ENCODE measurements around the gene DHX29.

DHX29 gene

DNA sequence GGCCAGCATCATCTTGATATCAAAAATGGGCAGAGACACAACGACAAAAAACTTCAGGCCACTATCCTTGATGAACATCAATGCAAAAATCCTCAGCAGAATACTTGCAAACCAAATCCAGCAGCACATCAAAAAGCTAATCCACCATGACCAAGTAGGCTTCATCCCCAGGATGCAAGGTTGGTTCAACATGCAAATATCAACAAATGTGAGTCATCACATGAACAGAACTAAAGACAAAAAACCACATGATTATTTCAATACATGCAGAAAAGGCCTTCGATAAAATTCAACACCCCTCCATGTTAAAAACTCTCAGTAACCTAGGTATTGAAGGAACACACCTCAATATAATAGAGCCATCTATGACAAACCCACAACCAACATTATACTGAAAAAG lies 8.8 kb upstream of the DHX29 start:
- H3K4me3 ChIP-seq (ENCODE audit: low read depth, low read length), result no peak overlapping the region
- TF ChIP-seq MYC (IDR thresholded peaks at IDR 0.05; ENCODE audit: low read depth, low read length) (no peak), POLR2A (IDR thresholded peaks at IDR 0.05; ENCODE audit: extremely low read depth, insufficient read length) (no peak)
- TF ChIP-seq, protein P1, sequence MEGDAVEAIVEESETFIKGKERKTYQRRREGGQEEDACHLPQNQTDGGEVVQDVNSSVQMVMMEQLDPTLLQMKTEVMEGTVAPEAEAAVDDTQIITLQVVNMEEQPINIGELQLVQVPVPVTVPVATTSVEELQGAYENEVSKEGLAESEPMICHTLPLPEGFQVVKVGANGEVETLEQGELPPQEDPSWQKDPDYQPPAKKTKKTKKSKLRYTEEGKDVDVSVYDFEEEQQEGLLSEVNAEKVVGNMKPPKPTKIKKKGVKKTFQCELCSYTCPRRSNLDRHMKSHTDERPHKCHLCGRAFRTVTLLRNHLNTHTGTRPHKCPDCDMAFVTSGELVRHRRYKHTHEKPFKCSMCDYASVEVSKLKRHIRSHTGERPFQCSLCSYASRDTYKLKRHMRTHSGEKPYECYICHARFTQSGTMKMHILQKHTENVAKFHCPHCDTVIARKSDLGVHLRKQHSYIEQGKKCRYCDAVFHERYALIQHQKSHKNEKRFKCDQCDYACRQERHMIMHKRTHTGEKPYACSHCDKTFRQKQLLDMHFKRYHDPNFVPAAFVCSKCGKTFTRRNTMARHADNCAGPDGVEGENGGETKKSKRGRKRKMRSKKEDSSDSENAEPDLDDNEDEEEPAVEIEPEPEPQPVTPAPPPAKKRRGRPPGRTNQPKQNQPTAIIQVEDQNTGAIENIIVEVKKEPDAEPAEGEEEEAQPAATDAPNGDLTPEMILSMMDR (IDR thresholded peaks at IDR 0.05; ENCODE audit: low read depth, low read length), result no peak
- TF ChIP-seq, protein P2, sequence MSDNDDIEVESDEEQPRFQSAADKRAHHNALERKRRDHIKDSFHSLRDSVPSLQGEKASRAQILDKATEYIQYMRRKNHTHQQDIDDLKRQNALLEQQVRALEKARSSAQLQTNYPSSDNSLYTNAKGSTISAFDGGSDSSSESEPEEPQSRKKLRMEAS (IDR thresholded peaks at IDR 0.05; ENCODE audit: low read depth, low read length), result no peak

DNA sequence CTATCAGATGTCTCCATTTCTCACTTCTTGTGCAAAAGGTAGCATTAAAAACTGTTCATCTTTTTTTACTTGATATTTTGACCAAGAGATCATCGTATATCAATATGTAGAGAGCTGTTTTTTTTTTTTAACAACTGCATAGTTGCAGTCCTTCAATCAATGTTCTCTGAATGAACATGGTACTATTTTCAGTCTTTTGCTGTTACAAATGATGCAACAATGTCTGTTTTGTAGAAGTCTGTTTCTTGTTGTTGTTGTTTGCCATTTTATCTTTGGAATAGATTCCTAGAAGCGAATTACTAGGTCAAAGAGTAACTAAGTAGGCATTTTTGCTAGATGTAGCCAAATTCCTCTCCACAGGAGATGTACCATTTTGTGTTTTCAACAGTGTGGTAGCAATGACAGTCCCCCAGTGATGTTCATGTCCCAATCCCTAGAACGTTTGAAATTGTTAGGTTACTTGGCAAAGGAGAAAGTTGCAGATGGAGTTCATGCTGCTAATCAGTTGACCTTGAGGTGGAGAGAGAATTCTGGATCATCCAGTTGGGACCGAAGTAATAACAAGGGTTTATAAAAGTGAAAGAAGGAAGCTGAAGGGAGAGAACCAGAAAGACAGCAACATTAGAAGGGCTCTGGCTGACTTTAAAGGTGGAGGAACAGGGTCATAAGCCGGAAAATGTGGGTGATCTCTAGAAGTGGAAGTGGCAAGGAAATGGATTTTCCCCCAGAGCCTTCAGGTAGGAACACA lies 6.5 kb upstream of the DHX29 start:
- DNase-seq (ENCODE audit: low read depth), result no peak
- no peak overlapping the region for H3K4me3 ChIP-seq (ENCODE audit: low read depth, low read length)
- TF ChIP-seq MYC (IDR thresholded peaks at IDR 0.05; ENCODE audit: low read depth, low read length) (no peak), POLR2A (IDR thresholded peaks at IDR 0.05; ENCODE audit: extremely low read depth, insufficient read length) (no peak)
- TF ChIP-seq, protein P2 (IDR thresholded peaks at IDR 0.05; ENCODE audit: low read depth, low read length), result no peak
- TF ChIP-seq, protein P1 (IDR thresholded peaks at IDR 0.05; ENCODE audit: low read depth, low read length), result no peak

More for the DNA sequence above, 8.8 kb upstream of the DHX29 start:
- DNase-seq (ENCODE audit: low read depth), result no peak

DNA sequence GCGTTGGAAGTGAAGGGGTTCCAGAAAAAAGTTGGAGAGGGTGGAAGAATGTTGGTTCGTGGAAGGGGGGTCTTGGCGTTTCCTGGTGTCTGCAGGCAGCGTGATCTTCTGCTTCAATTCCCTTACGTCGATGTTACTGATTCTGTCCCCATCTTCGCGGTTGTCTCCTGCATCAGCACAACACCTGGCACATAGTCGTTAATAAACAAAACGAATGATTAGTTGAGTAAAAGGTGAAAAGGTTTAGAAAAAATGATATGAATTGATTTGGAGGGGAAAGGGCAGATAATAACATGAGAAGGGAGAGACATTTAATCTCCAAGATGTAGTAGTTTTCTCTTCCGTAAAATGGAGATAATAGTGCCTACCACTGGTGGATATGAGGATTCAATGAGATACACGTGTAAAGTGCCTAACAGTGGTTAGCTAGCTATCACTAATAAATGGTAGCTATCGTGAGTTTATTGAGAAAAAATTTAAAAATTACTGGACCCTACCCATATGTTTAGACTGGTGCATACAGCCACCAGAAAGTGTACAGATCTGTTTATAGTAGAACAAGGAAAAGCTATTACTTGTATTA lies 851 bp upstream of the DHX29 start:
- TF ChIP-seq POLR2A (IDR thresholded peaks at IDR 0.05; ENCODE audit: extremely low read depth, insufficient read length) (no peak), MYC (IDR thresholded peaks at IDR 0.05; ENCODE audit: low read depth, low read length) (peak; percentile 29; the same call in 1 of the 2 replicates)
- TF ChIP-seq, protein P2 (IDR thresholded peaks at IDR 0.05; ENCODE audit: low read depth, low read length), result peak; percentile 59
- peak overlapping the region; percentile 98 for H3K4me3 ChIP-seq (ENCODE audit: low read depth, low read length)
- DNase-seq (ENCODE audit: low read depth), result peak; percentile 44

DNA sequence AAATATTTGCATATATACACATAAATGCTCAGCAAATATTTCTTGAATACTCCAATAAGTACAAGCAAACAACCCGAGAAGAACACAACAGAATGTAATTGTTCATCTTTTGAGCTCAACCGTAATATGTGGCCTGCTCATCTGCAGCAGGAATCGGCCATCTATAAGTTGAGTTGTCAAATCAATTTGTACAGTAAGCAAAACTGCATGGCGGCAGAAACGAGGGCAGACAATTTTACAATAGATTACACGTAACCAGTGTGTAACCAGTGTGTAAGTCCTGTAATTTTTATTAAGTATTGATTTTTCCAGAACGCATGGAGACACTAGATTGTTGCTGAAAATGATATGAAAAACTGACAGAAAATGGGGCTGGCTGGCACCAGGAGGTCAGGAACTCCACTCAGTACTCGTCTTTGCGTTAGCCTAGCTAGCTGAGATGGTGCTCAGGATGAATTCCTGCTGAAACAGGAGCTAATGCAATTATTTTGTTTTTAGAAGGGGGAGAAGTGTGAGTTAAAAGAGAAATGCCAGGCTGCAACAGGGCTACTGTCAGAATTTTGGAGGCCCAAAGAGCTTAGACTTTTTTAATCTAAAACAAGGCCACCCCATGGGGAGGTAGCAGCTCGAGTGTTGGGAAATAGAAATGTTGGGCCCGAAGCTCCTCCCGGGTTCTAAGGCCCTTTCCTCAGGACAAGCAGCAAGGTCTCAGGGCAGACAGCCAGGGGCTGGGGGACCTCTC lies 682 bp downstream of the DHX29 start:
- peak overlapping the region; percentile 98 for H3K4me3 ChIP-seq (ENCODE audit: low read depth, low read length)
- peak; percentile 28 for DNase-seq (ENCODE audit: low read depth)
- TF ChIP-seq MYC (IDR thresholded peaks at IDR 0.05; ENCODE audit: low read depth, low read length), result no peak
- TF ChIP-seq, protein P2 (IDR thresholded peaks at IDR 0.05; ENCODE audit: low read depth, low read length), result no peak
- TF ChIP-seq, protein P1 (IDR thresholded peaks at IDR 0.05; ENCODE audit: low read depth, low read length), result no peak
- TF ChIP-seq POLR2A (IDR thresholded peaks at IDR 0.05; ENCODE audit: extremely low read depth, insufficient read length), result no peak

DNA sequence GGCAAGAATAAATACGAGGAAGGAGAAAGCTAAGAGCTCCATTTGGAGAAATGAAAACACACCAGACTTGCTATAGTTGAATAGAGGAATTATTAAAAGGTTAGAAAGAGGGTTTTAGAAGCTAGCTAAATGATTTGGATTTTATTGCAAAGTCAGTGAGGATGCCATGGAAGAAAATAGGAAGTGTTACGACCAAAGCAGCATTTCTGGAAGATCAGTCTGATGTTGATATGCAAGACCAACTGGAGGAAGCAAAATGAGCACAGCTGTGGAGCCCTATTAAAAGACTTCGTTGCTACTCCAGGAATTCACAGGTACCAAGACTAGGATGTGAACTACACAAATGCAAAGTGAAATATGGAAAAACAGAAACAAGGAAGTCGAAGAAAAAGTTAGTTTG lies 2.1 kb downstream of the DHX29 start:
- DNase-seq (ENCODE audit: low read depth), result peak; percentile 15
- peak overlapping the region; percentile 98 for H3K4me3 ChIP-seq (ENCODE audit: low read depth, low read length)
- TF ChIP-seq, protein P1 (IDR thresholded peaks at IDR 0.05; ENCODE audit: low read depth, low read length), result no peak
- TF ChIP-seq, protein P2 (IDR thresholded peaks at IDR 0.05; ENCODE audit: low read depth, low read length), result no peak
- TF ChIP-seq MYC (IDR thresholded peaks at IDR 0.05; ENCODE audit: low read depth, low read length), result no peak
- no peak for TF ChIP-seq POLR2A (IDR thresholded peaks at IDR 0.05; ENCODE audit: extremely low read depth, insufficient read length)
